Measurements from ENCODE around the gene CCDC40. TPM values are rescaled to one million over a fixed set of nuclear protein-coding genes. Genes with fewer than 3 reads are reported as not detected.

CCDC40 gene
- total and polyA plus RNA-seq, 2 of the 13 experiments (the other 11 are each of a cell fraction or from before 2014, with no cell fraction given), result 4.1 to 5.5 TPM

- TF ChIP-seq, protein P1, sequence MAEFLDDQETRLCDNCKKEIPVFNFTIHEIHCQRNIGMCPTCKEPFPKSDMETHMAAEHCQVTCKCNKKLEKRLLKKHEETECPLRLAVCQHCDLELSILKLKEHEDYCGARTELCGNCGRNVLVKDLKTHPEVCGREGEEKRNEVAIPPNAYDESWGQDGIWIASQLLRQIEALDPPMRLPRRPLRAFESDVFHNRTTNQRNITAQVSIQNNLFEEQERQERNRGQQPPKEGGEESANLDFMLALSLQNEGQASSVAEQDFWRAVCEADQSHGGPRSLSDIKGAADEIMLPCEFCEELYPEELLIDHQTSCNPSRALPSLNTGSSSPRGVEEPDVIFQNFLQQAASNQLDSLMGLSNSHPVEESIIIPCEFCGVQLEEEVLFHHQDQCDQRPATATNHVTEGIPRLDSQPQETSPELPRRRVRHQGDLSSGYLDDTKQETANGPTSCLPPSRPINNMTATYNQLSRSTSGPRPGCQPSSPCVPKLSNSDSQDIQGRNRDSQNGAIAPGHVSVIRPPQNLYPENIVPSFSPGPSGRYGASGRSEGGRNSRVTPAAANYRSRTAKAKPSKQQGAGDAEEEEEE (CRISPR knock-in tag; IDR thresholded peaks at IDR 0.05; ENCODE audit: borderline replicate concordance), result no peak
- TF ChIP-seq TFDP2 (CRISPR knock-in tag; IDR thresholded peaks at IDR 0.05), result no peak
- no peak for TF ChIP-seq TIGD3 (CRISPR knock-in tag; IDR thresholded peaks at IDR 0.05; ENCODE audit: borderline replicate concordance)
- TF ChIP-seq MEF2D (CRISPR knock-in tag; IDR thresholded peaks at IDR 0.05), result no peak
- TF ChIP-seq BHLHE40 (IDR thresholded peaks at IDR 0.05; ENCODE audit: low read length), result no peak
- TF ChIP-seq SNAI1 (CRISPR knock-in tag; IDR thresholded peaks at IDR 0.05; ENCODE audit: borderline replicate concordance), result peak; percentile 20; the same call in 1 of the 2 replicates
- no peak for TF ChIP-seq ZNF205 (CRISPR knock-in tag; IDR thresholded peaks at IDR 0.05)
- TF ChIP-seq ZNF432 (CRISPR knock-in tag; IDR thresholded peaks at IDR 0.05; ENCODE audit: borderline replicate concordance), result no peak
- TF ChIP-seq, protein P2, sequence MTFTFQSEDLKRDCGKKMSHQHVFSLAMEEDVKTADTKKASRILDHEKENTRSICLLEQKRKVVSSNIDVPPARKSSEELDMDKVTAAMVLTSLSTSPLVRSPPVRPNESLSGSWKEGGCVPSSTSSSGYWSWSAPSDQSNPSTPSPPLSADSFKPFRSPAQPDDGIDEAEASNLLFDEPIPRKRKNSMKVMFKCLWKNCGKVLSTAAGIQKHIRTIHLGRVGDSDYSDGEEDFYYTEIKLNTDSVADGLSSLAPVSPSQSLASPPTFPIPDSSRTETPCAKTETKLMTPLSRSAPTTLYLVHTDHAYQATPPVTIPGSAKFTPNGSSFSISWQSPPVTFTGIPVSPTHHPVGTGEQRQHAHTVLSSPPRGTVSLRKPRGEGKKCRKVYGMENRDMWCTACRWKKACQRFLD (CRISPR knock-in tag; IDR thresholded peaks at IDR 0.05; ENCODE audit: borderline replicate concordance), result 0 out of 2 replicates have a peak, but pooled peaks have one; percentile 3
- TF ChIP-seq ERF (CRISPR knock-in tag; IDR thresholded peaks at IDR 0.05), result no peak
- TF ChIP-seq, protein P3, sequence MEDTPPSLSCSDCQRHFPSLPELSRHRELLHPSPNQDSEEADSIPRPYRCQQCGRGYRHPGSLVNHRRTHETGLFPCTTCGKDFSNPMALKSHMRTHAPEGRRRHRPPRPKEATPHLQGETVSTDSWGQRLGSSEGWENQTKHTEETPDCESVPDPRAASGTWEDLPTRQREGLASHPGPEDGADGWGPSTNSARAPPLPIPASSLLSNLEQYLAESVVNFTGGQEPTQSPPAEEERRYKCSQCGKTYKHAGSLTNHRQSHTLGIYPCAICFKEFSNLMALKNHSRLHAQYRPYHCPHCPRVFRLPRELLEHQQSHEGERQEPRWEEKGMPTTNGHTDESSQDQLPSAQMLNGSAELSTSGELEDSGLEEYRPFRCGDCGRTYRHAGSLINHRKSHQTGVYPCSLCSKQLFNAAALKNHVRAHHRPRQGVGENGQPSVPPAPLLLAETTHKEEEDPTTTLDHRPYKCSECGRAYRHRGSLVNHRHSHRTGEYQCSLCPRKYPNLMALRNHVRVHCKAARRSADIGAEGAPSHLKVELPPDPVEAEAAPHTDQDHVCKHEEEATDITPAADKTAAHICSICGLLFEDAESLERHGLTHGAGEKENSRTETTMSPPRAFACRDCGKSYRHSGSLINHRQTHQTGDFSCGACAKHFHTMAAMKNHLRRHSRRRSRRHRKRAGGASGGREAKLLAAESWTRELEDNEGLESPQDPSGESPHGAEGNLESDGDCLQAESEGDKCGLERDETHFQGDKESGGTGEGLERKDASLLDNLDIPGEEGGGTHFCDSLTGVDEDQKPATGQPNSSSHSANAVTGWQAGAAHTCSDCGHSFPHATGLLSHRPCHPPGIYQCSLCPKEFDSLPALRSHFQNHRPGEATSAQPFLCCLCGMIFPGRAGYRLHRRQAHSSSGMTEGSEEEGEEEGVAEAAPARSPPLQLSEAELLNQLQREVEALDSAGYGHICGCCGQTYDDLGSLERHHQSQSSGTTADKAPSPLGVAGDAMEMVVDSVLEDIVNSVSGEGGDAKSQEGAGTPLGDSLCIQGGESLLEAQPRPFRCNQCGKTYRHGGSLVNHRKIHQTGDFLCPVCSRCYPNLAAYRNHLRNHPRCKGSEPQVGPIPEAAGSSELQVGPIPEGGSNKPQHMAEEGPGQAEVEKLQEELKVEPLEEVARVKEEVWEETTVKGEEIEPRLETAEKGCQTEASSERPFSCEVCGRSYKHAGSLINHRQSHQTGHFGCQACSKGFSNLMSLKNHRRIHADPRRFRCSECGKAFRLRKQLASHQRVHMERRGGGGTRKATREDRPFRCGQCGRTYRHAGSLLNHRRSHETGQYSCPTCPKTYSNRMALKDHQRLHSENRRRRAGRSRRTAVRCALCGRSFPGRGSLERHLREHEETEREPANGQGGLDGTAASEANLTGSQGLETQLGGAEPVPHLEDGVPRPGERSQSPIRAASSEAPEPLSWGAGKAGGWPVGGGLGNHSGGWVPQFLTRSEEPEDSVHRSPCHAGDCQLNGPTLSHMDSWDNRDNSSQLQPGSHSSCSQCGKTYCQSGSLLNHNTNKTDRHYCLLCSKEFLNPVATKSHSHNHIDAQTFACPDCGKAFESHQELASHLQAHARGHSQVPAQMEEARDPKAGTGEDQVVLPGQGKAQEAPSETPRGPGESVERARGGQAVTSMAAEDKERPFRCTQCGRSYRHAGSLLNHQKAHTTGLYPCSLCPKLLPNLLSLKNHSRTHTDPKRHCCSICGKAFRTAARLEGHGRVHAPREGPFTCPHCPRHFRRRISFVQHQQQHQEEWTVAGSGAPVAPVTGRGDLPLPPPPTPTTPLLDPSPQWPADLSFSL (CRISPR knock-in tag; IDR thresholded peaks at IDR 0.05), result peak; percentile 100
- TF ChIP-seq JUND (CRISPR knock-in tag; IDR thresholded peaks at IDR 0.05), result no peak
- TF ChIP-seq AHR (CRISPR knock-in tag; IDR thresholded peaks at IDR 0.05), result no peak
Observed at GRCh38 chr17:80024206-80024972, 12.1 kb upstream of the CCDC40 start (continued).
